Endothelial cell of umbilical vein (primary cell): ENCODE measurements around the gene APOL4.

Source experiments
- EZH2 ChIP-seq: IDR thresholded peaks from 2 replicates; pipeline ENCODE4 v1.6.1; 2012; ENCODE audit warnings: borderline replicate concordance, low read depth, mild to moderate bottlenecking, moderate library complexity, low read length, inconsistent platforms; ENCODE audit not compliant: severe bottlenecking
- FOS ChIP-seq: IDR thresholded peaks from 2 replicates; pipeline ENCODE4 v1.6.1; 2011; ENCODE audit warnings: mild to moderate bottlenecking, low read length, moderate library complexity, borderline replicate concordance; ENCODE audit not compliant: insufficient read depth
- JUN ChIP-seq: IDR thresholded peaks from 2 replicates; pipeline ENCODE4 v1.6.1; 2011; ENCODE audit warnings: borderline replicate concordance, low read depth; ENCODE audit not compliant: insufficient read length, insufficient read depth
- MYC ChIP-seq: IDR thresholded peaks from one replicate; pipeline ENCODE4 v1.6.1; 2011; ENCODE audit warnings: mild to moderate bottlenecking, low read depth, low read length
- POLR2A ChIP-seq: IDR thresholded peaks from 2 replicates; pipeline ENCODE4 v1.6.1; 2012; ENCODE audit warnings: low read depth, mild to moderate bottlenecking, control low read depth, low read length
- POLR2AphosphoS5 ChIP-seq: IDR thresholded peaks from 2 replicates; pipeline ENCODE4 v1.6.1; 2012; ENCODE audit warnings: low read depth, mild to moderate bottlenecking, control low read depth, low read length, moderate library complexity; ENCODE audit not compliant: insufficient read depth
- TF ChIP-seq, protein P1 (sequence below), 2 donors: IDR thresholded peaks; 1 replicate in 1 of 2; 2 replicates in 1 of 2; pipeline ENCODE4 v1.5.1; 2011; ENCODE audit warnings: low read length in 2 of 2, mild to moderate bottlenecking in 2 of 2, moderate library complexity in 2 of 2, control low read depth in 1 of 2, inconsistent platforms in 1 of 2, low read depth in 1 of 2; ENCODE audit not compliant: insufficient read depth in 1 of 2; ENCODE audit errors: extremely low read depth in 1 of 2
- TF ChIP-seq, protein P2 (sequence below): IDR thresholded peaks from 2 replicates; pipeline ENCODE4 v1.6.1; 2011; ENCODE audit not compliant: insufficient read depth, insufficient read length

DNA sequence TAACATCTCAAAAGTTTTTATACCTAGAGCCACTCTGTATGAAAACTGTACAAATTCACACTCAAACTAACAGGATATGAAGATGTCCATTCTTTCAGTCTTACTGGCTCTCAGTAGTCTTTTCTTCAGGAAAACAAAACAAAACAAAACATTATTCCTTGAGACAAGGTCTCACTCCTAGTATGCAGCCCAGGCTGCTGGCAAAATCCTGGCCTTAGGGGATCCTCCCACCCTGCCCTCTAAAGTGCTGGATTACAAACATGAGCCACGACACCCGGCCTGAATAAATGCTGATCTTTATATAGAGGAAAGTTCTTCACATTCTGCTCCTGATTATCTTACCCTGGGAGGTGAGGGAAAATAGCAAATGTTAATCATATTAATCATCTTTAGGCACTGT, 32.6 kb upstream of the APOL4 start:
- TF ChIP-seq EZH2 (no peak), POLR2AphosphoS5 (no peak), MYC (no peak), POLR2A (no peak), FOS (no peak), JUN (no peak)
- TF ChIP-seq, protein P1, sequence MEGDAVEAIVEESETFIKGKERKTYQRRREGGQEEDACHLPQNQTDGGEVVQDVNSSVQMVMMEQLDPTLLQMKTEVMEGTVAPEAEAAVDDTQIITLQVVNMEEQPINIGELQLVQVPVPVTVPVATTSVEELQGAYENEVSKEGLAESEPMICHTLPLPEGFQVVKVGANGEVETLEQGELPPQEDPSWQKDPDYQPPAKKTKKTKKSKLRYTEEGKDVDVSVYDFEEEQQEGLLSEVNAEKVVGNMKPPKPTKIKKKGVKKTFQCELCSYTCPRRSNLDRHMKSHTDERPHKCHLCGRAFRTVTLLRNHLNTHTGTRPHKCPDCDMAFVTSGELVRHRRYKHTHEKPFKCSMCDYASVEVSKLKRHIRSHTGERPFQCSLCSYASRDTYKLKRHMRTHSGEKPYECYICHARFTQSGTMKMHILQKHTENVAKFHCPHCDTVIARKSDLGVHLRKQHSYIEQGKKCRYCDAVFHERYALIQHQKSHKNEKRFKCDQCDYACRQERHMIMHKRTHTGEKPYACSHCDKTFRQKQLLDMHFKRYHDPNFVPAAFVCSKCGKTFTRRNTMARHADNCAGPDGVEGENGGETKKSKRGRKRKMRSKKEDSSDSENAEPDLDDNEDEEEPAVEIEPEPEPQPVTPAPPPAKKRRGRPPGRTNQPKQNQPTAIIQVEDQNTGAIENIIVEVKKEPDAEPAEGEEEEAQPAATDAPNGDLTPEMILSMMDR (IDR thresholded peaks at IDR 0.05; ENCODE audit: extremely low read depth in 1 of 2, insufficient read depth in 1 of 2, low read depth in 1 of 2, low read length in 2 of 2), result no peak
- TF ChIP-seq, protein P2, sequence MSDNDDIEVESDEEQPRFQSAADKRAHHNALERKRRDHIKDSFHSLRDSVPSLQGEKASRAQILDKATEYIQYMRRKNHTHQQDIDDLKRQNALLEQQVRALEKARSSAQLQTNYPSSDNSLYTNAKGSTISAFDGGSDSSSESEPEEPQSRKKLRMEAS, result no peak
